OCI-LY7 (cell line): Measurements from ENCODE around the gene SYCP2. TPM values are rescaled to one million over a fixed set of nuclear protein-coding genes. Genes with fewer than 3 reads are reported as not detected.

ENCODE experiments used
- BruUV-seq: library from RNA; stranded (reverse); fragments of 400-500 nt; replicated peaks from 2 replicates; lab custom pipeline; 2021; lab: Mats Ljungman, UMichigan
- CTCF ChIA-PET: fragments of 300-600 bp; sonication (Branson Sonifier 250); formaldehyde crosslinking; loops from one replicate; lab custom pipeline; 2022; ENCODE audit warnings: antibody characterized with exemption; ENCODE audit not compliant: unreplicated experiment; lab: Charles Lee
- POLR2A ChIA-PET: fragments of 300-600 bp; sonication (Branson Sonifier 250); formaldehyde crosslinking; loops from one replicate; lab custom pipeline; 2022; ENCODE audit warnings: antibody characterized with exemption; lab: Charles Lee
- DNase-seq: peaks from one replicate; pipeline ENCODE4 v3.0.0-alpha.2; 2015; ENCODE audit warnings: low spot score
- H2AFZ ChIP-seq: fragments of 200-600 bp; sonication (generic), shearing (Covaris generic); 2 replicates; pipeline ENCODE4 v1.6.1; 2014; ENCODE audit warnings: mild to moderate bottlenecking, antibody characterized with exemption, low read length, moderate library complexity
- H3K27ac ChIP-seq: fragments of 200-600 bp; sonication (generic); 2 replicates; pipeline ENCODE4 v1.5.1; 2014; ENCODE audit warnings: mixed run types, low read depth, mild to moderate bottlenecking, moderate library complexity, low read length, inconsistent platforms; ENCODE audit not compliant: poor library complexity, severe bottlenecking
- H3K36me3 ChIP-seq: fragments of 200-600 bp; sonication (generic); 2 replicates; pipeline ENCODE4 v1.6.1; 2014; ENCODE audit warnings: mild to moderate bottlenecking, antibody characterized with exemption, low read length, moderate library complexity, mixed read lengths; ENCODE audit not compliant: insufficient read depth
- H3K4me1 ChIP-seq: fragments of 200-600 bp; sonication (generic); 2 replicates; pipeline ENCODE4 v1.5.1; 2014; ENCODE audit warnings: mild to moderate bottlenecking, low read length; ENCODE audit not compliant: insufficient read depth, poor library complexity, severe bottlenecking
- H3K4me2 ChIP-seq: fragments of 200-600 bp; sonication (generic); 2 replicates; pipeline ENCODE4 v1.6.1; 2014; ENCODE audit warnings: mild to moderate bottlenecking, low read length
- H3K4me3 ChIP-seq: fragments of 200-600 bp; sonication (generic); 2 replicates; pipeline ENCODE4 v1.5.1; 2014; ENCODE audit warnings: mild to moderate bottlenecking, low read depth, low read length; ENCODE audit not compliant: poor library complexity, severe bottlenecking
- H3K79me2 ChIP-seq: fragments of 200-600 bp; sonication (generic); 2 replicates; pipeline ENCODE4 v1.6.1; 2016; ENCODE audit warnings: low read depth, mild to moderate bottlenecking, low read length, moderate library complexity, mixed read lengths; ENCODE audit not compliant: insufficient read depth
- H3K9me2 ChIP-seq: fragments of 200-600 bp; sonication (generic); 2 replicates; pipeline ENCODE4 v1.6.1; 2016; ENCODE audit warnings: mild to moderate bottlenecking, low read length, mixed read lengths; ENCODE audit not compliant: insufficient read depth
- H3K9me3 ChIP-seq: fragments of 200-600 bp; sonication (generic); 2 replicates; pipeline ENCODE4 v1.6.1; 2014; ENCODE audit warnings: mild to moderate bottlenecking, mixed run types, low read length, mixed read lengths
- H4K20me1 ChIP-seq: fragments of 200-600 bp; sonication (generic); 2 replicates; pipeline ENCODE4 v1.6.1; 2014; ENCODE audit warnings: mild to moderate bottlenecking, antibody characterized with exemption, low read length, moderate library complexity, mixed read lengths; ENCODE audit not compliant: insufficient read depth
- CTCF ChIP-seq: fragments of 200-600 bp; sonication (generic); conservative IDR thresholded peaks from 2 replicates; pipeline ENCODE4 v1.5.1; 2014; ENCODE audit warnings: mild to moderate bottlenecking, antibody characterized with exemption, low read length, moderate library complexity, mixed read lengths
- EZH2phosphoT487 ChIP-seq: fragments of 200-600 bp; sonication (generic); IDR thresholded peaks from 2 replicates; pipeline ENCODE4 v1.6.1; 2018; ENCODE audit warnings: low read depth, borderline replicate concordance, mild to moderate bottlenecking, mixed run types, antibody characterized with exemption, low read length, moderate library complexity, mixed read lengths
- intact Hi-C: fragments of 100-400 bp; cut with micrococcal nuclease; formaldehyde crosslinking; loops from one replicate; pipeline ENCODE4 v1.10.0; 2022; ENCODE audit not compliant: unreplicated experiment
- small RNA-seq: library from RNA; depleted of rRNA; stranded (forward); fragments of <200 nt; gene quantifications from one replicate; pipeline ENCODE3, GENCODE V24; 2014
- total RNA-seq, 2 experiments: library from RNA; depleted of rRNA in 1 of 2; stranded (reverse); fragments of >200 nt in 1 of 2; shearing (Covaris generic) in 1 of 2; gene quantifications; 2 replicates each; pipeline ENCODE4 v1.2.3, GENCODE V29; 2014 to 2022

Gene SYCP2
- total RNA-seq, 2 experiments from 2014 or later: 0.19 to 0.38 TPM

DNA sequence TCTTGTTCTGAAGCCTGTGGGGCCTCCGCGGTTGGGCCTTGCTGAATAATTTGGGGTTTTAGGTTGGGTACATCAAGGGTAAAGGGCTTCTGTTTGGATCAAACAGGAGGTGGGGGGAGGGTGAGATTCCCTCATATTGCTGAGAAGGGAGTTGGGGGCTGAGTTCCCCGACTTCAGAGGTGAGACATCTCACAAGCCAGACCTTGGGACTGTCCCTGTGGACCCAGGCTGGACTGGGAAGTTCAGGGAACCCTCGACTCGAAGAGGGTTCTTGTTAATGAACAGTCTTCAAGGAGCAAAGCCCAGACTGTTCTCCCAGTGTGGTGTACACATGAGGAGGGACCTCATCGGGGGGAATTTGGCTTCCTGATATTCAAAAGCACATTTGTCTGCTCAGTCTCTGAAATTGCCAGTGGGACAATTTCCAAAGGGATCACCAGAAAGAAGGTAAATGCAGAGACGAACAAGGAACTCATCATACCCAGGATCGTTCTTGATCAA is 118.5 kb downstream of the SYCP2 start:
- ChIA-PET POLR2A (no interaction called here), CTCF (no interaction called here)
- no peak for TF ChIP-seq CTCF
- TF ChIP-seq EZH2phosphoT487: no peak
- no peak for DNase-seq
- Histone ChIP-seq H4K20me1 (no peaks in the 10 kb centered on the region), H3K4me1 (no peaks in the 10 kb centered on the region), H3K79me2 (no peaks in the 10 kb centered on the region), H3K36me3 (no peaks in the 10 kb centered on the region), H3K27ac (no peak overlapping the region), H2AFZ (no peak overlapping the region), H3K4me3 (no peak overlapping the region), H3K4me2 (no peak overlapping the region), H3K9me2 (no peaks in the 10 kb centered on the region), H3K9me3 (no peaks in the 10 kb centered on the region)
- intact Hi-C loops: no loop called here
- no TSS peak for BruUV-seq

DNA sequence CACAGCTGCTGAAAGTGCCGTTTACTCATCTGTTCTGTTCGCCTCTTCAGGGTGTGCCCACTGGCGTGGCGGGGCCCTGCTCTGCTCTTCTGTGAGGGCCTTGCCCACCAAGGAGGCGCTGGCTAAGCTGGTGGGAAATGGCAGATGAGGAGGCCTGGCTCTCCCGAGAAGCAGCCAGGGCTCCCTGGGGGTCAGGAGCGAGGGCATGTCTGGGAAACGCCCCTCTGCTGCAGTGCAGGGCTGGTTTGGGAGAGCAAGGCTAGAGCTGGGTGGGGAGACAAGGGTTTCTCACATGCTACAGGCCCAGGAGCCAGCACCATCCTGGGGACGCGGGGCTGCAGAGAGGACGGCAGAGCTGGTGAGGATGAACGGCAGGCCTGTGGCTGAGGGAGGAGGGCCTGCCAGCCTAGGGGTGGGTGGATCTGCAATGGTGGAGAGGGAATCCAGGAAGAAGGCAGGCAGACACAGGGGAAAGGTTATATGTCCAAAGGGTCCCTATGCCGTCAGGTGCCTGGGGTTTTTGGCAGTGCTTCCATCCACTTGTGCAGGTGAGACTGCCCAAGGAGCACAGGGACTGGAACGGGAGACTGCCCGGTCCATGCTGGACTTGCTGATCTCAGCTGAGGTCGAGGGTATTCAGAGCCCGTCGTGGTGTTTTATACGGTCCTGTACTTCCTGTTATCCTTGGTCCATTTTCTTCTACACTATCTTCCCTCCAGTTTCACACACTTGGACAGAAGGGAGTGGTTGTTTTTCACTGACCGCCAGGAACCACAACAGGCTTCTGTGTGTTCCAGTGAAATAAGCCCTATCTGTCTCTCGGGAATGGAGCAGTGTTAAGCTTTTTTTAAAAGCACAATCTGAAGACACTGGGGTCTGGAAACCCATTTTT is 119.2 kb downstream of the SYCP2 start:
- Histone ChIP-seq H3K9me3 (no peaks in the 10 kb centered on the region), H3K79me2 (no peaks in the 10 kb centered on the region), H2AFZ (no peak overlapping the region), H3K9me2 (no peaks in the 10 kb centered on the region), H3K4me1 (no peaks in the 10 kb centered on the region), H3K4me2 (no peak overlapping the region), H3K4me3 (no peak overlapping the region), H3K27ac (no peak overlapping the region), H3K36me3 (no peaks in the 10 kb centered on the region), H4K20me1 (no peaks in the 10 kb centered on the region)
- no TSS peak for BruUV-seq
- POLR2A ChIA-PET: no interaction called here
- no peak for DNase-seq
- TF ChIP-seq EZH2phosphoT487 (no peak), CTCF (no peak)
- intact Hi-C loops: no loop called here
- CTCF ChIA-PET: no interaction called here

Small RNAs within 50 kb of the gene (small RNA-seq; reads per million reads assigned to genes)
- gene RNU7-141P: 0.26 reads per million

Other genes starting within 250 kb of the SYCP2 start
- 3.2 and 4.5 TPM in 2 replicates for gene PPP1R3D, start 6.7 kb upstream of the SYCP2 start, total RNA-seq (2014; rRNA removed; shearing (Covaris generic))
- gene PPP1R3D, start 6.7 kb upstream of the SYCP2 start, total RNA-seq (2022): 4.9 and 5.1 TPM in 2 replicates
- 16.1 and 18.0 TPM in 2 replicates for gene FAM217B, start 6.8 kb upstream of the SYCP2 start, total RNA-seq (2014; rRNA removed; shearing (Covaris generic))
- 26.2 and 28.3 TPM in 2 replicates for gene FAM217B, start 6.8 kb upstream of the SYCP2 start, total RNA-seq (2022)
- gene CDH26, start 24.8 kb upstream of the SYCP2 start, total RNA-seq (2014; rRNA removed; shearing (Covaris generic)): 0.19 TPM in 1 of 2 replicates, not detected in the other
- 0.26 and 0.36 TPM in 2 replicates for gene CDH26, start 24.8 kb upstream of the SYCP2 start, total RNA-seq (2022)